ENCODE measurements around the gene FAM156A.

DNA sequence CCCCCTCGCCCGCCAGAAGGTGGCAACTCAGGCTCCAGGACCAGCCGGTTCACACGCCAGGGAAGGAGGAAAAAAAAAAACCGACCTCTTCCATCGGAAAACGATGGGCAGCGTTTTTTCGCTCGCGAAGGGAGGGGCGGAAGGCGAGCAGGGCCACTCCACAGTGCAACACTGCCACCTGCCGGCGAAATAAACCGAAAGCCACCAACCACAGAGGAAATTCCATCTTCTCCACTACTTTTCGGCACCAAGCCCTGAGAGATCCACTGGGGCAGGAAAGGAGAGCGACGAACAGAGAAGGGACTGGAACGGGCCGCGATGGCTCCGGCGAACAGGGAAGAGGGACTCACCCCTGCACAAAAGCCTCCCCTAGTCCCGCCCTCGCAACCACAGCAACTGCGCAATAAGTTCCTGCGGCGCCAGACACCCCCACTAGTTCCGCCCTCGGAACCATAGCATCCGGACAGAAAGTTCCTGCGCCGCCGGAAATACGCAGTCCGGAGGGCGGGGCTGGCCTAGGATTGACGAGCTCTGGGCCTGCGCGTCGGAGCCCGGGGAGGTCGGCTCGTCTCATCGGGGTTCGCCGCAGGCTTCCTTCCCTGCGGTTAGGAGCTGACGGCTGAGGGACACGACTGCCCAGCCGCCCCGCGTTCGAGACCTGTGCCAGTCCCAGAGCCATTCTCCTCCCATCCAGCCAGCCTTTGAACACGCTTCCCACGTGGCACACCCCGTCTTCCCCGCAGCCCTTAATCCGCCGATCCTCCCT is 23.4 kb downstream of the FAM156A start:
- TF ChIP-seq TAF1 (IDR thresholded peaks at IDR 0.05; ENCODE audit: low read depth) (peak; percentile 31), POLR2AphosphoS5 (IDR thresholded peaks at IDR 0.05) (peak; percentile 83)
- TF ChIP-seq, protein P1, sequence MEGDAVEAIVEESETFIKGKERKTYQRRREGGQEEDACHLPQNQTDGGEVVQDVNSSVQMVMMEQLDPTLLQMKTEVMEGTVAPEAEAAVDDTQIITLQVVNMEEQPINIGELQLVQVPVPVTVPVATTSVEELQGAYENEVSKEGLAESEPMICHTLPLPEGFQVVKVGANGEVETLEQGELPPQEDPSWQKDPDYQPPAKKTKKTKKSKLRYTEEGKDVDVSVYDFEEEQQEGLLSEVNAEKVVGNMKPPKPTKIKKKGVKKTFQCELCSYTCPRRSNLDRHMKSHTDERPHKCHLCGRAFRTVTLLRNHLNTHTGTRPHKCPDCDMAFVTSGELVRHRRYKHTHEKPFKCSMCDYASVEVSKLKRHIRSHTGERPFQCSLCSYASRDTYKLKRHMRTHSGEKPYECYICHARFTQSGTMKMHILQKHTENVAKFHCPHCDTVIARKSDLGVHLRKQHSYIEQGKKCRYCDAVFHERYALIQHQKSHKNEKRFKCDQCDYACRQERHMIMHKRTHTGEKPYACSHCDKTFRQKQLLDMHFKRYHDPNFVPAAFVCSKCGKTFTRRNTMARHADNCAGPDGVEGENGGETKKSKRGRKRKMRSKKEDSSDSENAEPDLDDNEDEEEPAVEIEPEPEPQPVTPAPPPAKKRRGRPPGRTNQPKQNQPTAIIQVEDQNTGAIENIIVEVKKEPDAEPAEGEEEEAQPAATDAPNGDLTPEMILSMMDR (IDR thresholded peaks at IDR 0.05; ENCODE audit: poor library complexity, severe bottlenecking) = peak; percentile 96
